ENCODE results near the gene NDUFB5.

NDUFB5 gene

GRCh38 chr3:179604321-179605078 is at the start of gene NDUFB5, which contains the start of gene MRPL47:
Gene NDUFB5, plus strand, starts transcription at chr3:179604794. Its CDS starts 22 bp downstream, at chr3:179604816.
Gene MRPL47, minus strand, starts transcription at chr3:179604638. Its CDS starts 14 bp downstream, at chr3:179604624.
- peak; percentile 98 for DNase-seq (ENCODE audit: low spot score)

DNA sequence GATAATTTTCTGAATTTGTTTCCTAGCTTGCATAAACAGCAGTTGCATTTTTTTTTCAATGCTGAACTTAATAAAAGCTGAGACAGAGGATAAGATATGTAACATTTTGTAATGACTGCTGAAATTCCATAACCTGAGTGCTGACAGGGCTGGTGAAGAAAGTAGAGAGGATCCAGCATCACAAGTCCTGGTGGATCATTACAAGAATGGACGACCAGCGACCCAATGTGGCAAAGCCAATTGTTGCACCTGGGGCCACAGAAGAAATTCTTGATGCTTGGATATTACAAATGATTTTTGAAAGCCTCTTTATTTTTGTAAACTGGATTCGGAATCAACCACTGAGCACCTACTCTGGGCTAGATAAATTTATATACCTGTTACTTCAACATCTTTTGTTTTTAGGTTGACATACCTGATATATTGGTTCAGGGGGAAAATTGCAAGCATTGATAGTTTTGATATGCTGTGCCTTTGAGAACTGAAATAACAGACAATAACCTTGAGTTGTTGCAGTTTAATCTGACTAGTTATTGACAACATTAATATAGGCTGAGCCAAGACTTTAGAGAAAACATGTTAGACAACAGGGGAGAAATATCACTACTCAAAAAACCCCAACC is 45.7 kb upstream of the NDUFB5 start:
- peak; percentile 49 for DNase-seq (ENCODE audit: low spot score)

- DNase-seq (ENCODE audit: low spot score), result no peak
Observed at GRCh38 chr3:179560791-179561190, 43.8 kb upstream of the NDUFB5 start.

DNA sequence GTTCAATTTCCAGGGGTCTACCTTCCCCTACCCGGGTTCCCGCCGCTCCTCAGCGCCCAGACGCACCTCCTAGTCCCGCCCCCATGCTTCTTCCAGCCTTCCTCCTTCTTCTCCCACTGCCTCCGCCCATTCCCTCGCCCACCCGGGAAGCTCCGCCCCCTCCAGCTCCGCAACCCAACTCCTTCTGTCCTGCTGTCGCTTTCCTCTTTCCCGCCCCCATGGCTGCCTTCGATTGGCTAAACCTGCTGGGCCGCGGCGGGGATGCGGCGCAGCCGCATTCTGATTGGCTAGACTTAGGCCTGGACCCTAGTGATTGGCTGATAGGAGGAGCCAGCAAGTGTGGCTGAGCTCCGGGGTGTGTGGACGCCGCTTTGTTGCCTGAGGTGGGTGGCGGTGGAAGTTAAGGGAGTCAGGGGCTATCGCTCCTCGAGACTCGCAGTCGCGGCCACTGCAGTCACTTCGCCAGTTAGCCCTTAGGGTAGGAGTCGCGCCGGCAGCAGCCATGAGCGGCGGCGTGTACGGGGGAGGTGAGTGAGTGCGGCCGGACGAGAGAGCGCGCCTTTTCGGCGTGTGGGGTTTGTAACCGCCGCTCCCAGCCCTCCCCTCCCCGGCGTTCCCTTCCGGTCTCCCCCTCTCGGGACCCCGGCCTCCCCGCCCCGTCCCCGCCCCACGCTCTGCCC is 41.9 kb upstream of the NDUFB5 start, which contains the start of gene ACTL6A:
Gene ACTL6A, plus strand, starts transcription at position 336 of the 680 bp plus-strand sequence. Its CDS starts 167 bp downstream, at position 503.
- DNase-seq (ENCODE audit: low spot score), result peak; percentile 99

- DNase-seq (ENCODE audit: low spot score), result peak; percentile 62
Observed at GRCh38 chr3:179563271-179563783, 41.3 kb upstream of the NDUFB5 start.

GRCh38 chr3:179565496-179565895 is 39.1 kb upstream of the NDUFB5 start:
- no peak for DNase-seq (ENCODE audit: low spot score)

DNA sequence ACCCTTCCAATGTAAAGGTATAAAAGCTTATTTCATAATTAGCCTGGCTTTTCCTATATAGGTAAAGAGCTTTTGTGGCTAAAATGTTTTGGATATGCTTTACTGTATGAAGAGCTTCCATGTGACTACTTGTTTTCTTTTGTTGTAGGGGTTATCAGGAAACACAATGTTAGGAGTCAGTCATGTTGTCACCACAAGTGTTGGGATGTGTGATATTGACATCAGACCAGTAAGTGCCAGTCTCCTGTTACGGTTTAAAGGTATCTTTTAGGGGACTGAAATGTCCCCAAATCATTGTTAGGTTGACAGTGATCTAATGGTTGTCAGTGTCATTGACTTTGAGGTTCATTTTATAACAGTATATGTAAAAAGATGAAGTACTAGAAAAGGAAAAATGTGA is 23.6 kb upstream of the NDUFB5 start:
- no peak for DNase-seq (ENCODE audit: low spot score)

DNA sequence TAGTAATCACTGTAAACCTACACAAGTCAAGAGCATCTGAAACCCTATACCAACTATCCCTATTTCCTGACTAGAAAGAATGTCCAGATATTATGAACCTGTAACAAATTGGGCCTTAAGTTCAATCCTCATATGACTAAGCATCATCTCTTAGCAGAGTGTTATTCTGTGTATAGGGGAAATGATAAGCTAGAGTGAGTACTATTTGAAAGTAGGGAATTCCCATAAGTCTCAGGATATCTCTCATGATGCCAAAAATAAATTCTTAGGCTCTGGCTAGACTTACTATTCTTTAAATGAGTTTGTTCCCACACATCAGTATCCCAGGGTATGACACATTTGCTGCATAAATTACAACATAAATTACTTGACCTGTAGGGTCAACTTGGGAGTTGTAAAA is 15.5 kb upstream of the NDUFB5 start:
- no peak for DNase-seq (ENCODE audit: low spot score)

DNA sequence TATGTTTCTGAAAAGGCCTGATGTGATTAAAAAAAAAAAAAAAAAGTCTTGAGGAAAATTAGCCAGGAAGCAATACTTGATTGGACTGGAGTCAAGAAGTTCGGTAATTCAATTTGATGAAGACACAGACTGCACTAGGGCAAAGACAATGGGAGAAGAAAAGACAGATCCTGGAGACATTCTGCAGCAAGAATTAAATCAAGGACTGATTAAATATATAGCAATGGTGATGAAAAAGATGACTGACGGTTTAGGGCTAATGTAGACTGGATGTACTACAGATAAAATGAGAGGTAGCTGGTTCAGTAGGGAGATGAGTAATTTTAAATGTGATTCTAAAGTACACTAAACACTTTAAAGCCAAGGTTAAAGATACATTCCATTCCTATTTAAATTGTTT is 13.9 kb upstream of the NDUFB5 start:
- DNase-seq (ENCODE audit: low spot score), result no peak

GRCh38 chr3:179591313-179591712 is 13.3 kb upstream of the NDUFB5 start:
- DNase-seq (ENCODE audit: low spot score), result no peak

DNA sequence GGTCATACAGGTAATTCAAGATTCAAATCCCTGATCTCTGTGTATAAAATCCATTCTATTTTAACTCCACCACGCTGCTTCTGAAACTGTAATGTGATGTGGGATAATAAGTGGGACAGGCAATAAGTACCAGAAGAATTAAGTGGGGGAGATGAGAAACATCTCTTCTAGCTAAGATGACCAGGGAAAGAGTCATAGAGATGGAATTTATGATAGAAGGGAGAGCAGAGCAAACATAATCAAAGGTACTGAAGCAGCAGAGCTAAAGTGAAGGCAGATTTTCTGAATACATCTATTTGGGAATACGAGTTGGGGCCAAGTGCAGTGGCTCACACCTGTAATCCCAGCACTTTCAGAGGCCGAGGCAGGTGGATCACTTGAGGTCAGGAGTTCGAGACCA is 5.1 kb upstream of the NDUFB5 start:
- no peak for DNase-seq (ENCODE audit: low spot score)

GRCh38 chr3:179603321-179603720 is 1.3 kb upstream of the NDUFB5 start:
- no peak for DNase-seq (ENCODE audit: low spot score)

- no peak for DNase-seq (ENCODE audit: low spot score)
Observed at GRCh38 chr3:179603831-179604230, 763 bp upstream of the NDUFB5 start.

GRCh38 chr3:179606534-179607085 is 2.0 kb downstream of the NDUFB5 start:
- DNase-seq (ENCODE audit: low spot score), result no peak

GRCh38 chr3:179608931-179609720 is 4.5 kb downstream of the NDUFB5 start:
- no peak for DNase-seq (ENCODE audit: low spot score)

DNA sequence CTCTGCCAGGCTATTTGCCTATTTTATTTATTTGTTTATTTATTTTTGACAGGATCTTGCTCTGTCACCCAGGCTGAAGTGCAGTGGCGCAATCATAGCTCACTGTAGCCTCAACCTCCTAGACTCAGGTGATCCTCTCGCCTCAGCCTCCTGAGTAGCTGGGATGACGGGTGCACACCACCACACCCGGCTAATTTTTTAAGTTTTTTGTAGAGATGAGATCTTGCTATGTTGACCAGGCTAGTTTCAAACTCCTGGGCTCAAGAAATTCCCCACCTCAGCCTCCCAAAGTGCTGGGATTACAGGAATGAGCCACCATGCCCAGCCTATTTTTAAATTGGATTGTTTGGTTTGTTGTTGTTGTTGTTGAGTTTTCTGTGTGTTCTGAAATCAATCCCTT is 5.5 kb downstream of the NDUFB5 start:
- DNase-seq (ENCODE audit: low spot score), result no peak

GRCh38 chr3:179613807-179614206 is 9.2 kb downstream of the NDUFB5 start:
- no peak for DNase-seq (ENCODE audit: low spot score)

DNA sequence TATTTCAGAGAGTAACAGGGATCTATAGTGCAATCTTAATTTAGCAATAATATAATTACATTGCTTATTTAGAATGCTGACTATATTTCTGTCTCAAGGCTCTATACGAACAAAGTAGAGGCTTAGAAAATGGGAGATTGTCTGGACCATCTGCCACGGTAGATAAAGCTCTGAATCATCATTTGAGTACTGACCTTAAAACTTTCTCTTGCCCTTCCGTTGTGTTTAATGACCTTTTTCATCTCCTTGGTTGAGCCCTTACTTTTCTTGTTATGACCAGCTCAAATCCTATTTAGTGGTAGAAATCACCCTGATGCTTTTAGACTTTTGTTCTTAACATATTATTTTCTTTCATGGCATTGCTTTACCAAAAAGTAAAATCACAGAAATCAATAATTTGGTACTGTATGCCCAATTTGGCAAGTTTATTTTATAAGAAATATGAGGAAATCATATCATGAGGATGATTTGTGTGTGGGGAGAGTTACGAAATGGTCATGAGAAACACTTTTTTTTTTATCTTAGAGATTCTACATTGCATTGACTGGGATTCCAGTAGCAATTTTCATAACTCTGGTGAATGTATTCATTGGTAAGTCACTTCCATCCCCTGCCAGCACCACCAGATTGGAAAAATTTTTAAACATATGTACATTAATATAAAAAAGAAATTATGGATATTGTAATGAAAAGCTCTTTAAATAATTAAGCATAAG is 11.0 kb downstream of the NDUFB5 start:
- no peak for DNase-seq (ENCODE audit: low spot score)

DNA sequence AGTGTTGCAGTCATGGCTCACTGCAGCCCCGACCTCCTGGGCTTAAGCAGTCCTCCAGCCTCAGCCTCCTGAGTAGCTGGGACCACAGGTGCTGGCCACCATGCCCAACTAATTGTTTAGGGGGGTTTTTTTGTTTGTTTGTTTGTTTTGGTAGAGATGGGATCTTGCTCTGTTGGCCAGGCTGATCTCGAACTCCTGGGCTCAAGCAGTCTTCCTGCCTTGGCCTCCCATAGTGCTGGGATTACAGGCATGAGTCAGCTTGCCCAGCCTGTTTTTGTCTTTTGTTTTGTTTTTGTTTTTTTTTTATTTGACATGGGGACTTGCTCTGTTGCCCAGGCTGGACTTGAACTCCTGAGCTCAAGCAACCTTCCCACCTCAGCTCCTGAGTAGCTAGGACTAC is 17.4 kb downstream of the NDUFB5 start:
- no peak for DNase-seq (ENCODE audit: low spot score)

DNA sequence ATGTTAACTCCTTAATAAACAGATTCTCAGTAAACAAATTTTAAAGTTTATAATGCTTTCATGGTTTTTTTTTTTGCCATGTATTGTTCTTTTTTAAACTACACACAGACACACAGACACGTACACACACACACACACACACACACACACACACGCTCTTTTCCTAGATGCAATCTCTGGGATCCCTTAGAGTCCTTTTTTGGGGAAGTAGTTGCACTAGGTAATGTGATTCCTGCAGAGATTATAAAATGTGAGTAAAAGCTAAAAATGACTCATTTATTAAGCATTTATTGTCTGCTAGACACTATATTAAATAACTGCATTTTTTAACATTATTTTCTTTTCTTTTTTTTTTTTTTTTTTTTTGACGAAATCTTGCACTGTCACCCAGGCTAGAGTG is 19.9 kb downstream of the NDUFB5 start:
- no peak for DNase-seq (ENCODE audit: low spot score)

Measured in hematopoietic multipotent progenitor cell treated with erythropoietin and hydrocortisone succinate and interleukin-3 and kit ligand, for 17 days (in vitro differentiated cells).